K562 (cell line): ENCODE results near the gene TRPM4. TPM values are rescaled to one million over a fixed set of nuclear protein-coding genes. Genes with fewer than 3 reads are reported as not detected.

ENCODE experiments used
- ATAC-seq: fragments of 200-7000 bp; cut with Tn5 transposase; 3 replicates; pipeline ENCODE4 v1.9.1; 2020; ENCODE audit warnings: moderate library complexity
- BruUV-seq: library from RNA; stranded (reverse); fragments of 400-500 nt; replicated peaks from 2 replicates; lab custom pipeline; 2021; lab: Mats Ljungman, UMichigan
- CTCF ChIA-PET: fragments of 300-600 bp; formaldehyde crosslinking; extraction: SDS; loops from one replicate; lab custom pipeline; 2021; ENCODE audit warnings: low intra/inter-chr PET ratio; lab: Yijun Ruan, JAX
- POLR2A ChIA-PET: fragments of 300-600, 350-650 bp; sonication (Branson Sonifier 250); formaldehyde crosslinking; extraction: SDS; loops from one replicate; lab custom pipeline; 2021; ENCODE audit warnings: antibody characterized with exemption, inconsistent platforms; lab: Yijun Ruan, JAX
- DNase-seq, 4 experiments: peaks; one replicate each; pipeline versions ENCODE4 v3.0.0 to v3.0.0-alpha.2; 2011 to 2018; ENCODE audit warnings: low spot score in 3 of 4, mixed read lengths in 3 of 4; ENCODE audit errors: extremely low read depth in 1 of 4
- FAIRE-seq: peaks from 2 replicates; lab custom pipeline; 2011; peaks lifted over from hg19 to GRCh38; lab: Jason Lieb, UNC
- H2AFZ ChIP-seq: 2 replicates; pipeline ENCODE4 v1.6.0; 2011; ENCODE audit warnings: low read depth, low read length, control low read depth, inconsistent platforms
- H3K27ac ChIP-seq: fragments of 200-600 bp; 3 replicates; pipeline ENCODE4 v1.8.0; 2011; ENCODE audit warnings: low read depth, mild to moderate bottlenecking, control low read depth, inconsistent platforms, low read length, moderate library complexity, mixed read lengths; ENCODE audit errors: extremely low read depth
- H3K27me3 ChIP-seq, 2 experiments: fragments of 300-600 bp in 1 of 2; 2 replicates in 1 of 2; 3 replicates in 1 of 2; pipeline versions ENCODE4 v1.6.0 to v1.8.0; 2011; ENCODE audit warnings: inconsistent platforms in 2 of 2, low read length in 2 of 2, mild to moderate bottlenecking in 1 of 2, mixed read lengths in 1 of 2, moderate library complexity in 1 of 2; ENCODE audit not compliant: control insufficient read depth in 2 of 2, insufficient read depth in 2 of 2
- H3K36me3 ChIP-seq: fragments of 300-600 bp; 3 replicates; pipeline ENCODE4 v1.8.0; 2011; ENCODE audit warnings: mild to moderate bottlenecking, low read length, inconsistent platforms; ENCODE audit not compliant: control insufficient read depth, insufficient read depth
- H3K4me1 ChIP-seq, 2 experiments: fragments of 200-600 bp in 1 of 2; replicated peaks in 1 of 2; 2 replicates in 1 of 2; 3 replicates in 1 of 2; pipeline versions ENCODE4 v1.5.1 to v1.8.0; 2011; ENCODE audit warnings: inconsistent platforms in 2 of 2, low read length in 2 of 2, mild to moderate bottlenecking in 1 of 2, mixed read lengths in 1 of 2, moderate library complexity in 1 of 2; ENCODE audit not compliant: control insufficient read depth in 2 of 2, insufficient read depth in 2 of 2
- H3K4me2 ChIP-seq: 2 replicates; pipeline ENCODE4 v1.6.1; 2011; ENCODE audit warnings: low read length, control low read depth, inconsistent platforms, mixed read lengths; ENCODE audit not compliant: insufficient read depth
- H3K4me3 ChIP-seq: fragments of 200-600 bp; sonication (generic), shearing (Covaris generic); 2 replicates; pipeline ENCODE4 v1.5.1; 2016; ENCODE audit warnings: control low read depth, inconsistent platforms
- H3K79me2 ChIP-seq: fragments of 200-600 bp; 3 replicates; pipeline ENCODE4 v1.8.0; 2011; ENCODE audit warnings: low read length, inconsistent platforms; ENCODE audit not compliant: control insufficient read depth, insufficient read depth
- H3K9ac ChIP-seq, 2 experiments: 2 replicates each; pipeline versions ENCODE4 v1.6.0 to v1.6.1; 2011; ENCODE audit warnings: low read depth in 2 of 2, low read length in 2 of 2, control low read depth in 1 of 2, inconsistent platforms in 1 of 2, mild to moderate bottlenecking in 1 of 2, mixed read lengths in 1 of 2; ENCODE audit not compliant: insufficient read depth in 1 of 2
- H3K9me1 ChIP-seq: one replicate; pipeline ENCODE4 v1.6.0; 2011; ENCODE audit warnings: inconsistent platforms, mild to moderate bottlenecking, low read length, moderate library complexity; ENCODE audit not compliant: control insufficient read depth, insufficient read depth
- H3K9me3 ChIP-seq: replicated peaks from 2 replicates; pipeline ENCODE4 v1.5.1; 2011; ENCODE audit warnings: low read depth, low read length, inconsistent platforms; ENCODE audit not compliant: control insufficient read depth, insufficient read depth
- H4K20me1 ChIP-seq: replicated peaks from 2 replicates; pipeline ENCODE4 v1.6.1; 2011; ENCODE audit warnings: low read length, inconsistent platforms, mixed read lengths; ENCODE audit not compliant: control insufficient read depth, insufficient read depth
- E2F4 ChIP-seq: sonication (generic); formaldehyde crosslinking; IDR thresholded peaks from 2 replicates; pipeline ENCODE4 v1.8.0; 2022; ENCODE audit warnings: mild to moderate bottlenecking, low read depth, missing genetic modification reagents
- EHMT2 ChIP-seq: fragments of 450-650 bp; IDR thresholded peaks from 2 replicates; pipeline ENCODE4 v1.6.1; 2018; ENCODE audit warnings: antibody characterized with exemption
- KDM5B ChIP-seq: fragments of 200-600 bp; sonication (generic); IDR thresholded peaks from 2 replicates; pipeline ENCODE4 v1.6.1; 2012; ENCODE audit warnings: low read depth, mild to moderate bottlenecking, moderate library complexity, low read length, control low read depth, inconsistent platforms; ENCODE audit not compliant: insufficient replicate concordance
- PHF8 ChIP-seq: fragments of 200-600 bp; sonication (generic); IDR thresholded peaks from 2 replicates; pipeline ENCODE4 v1.6.1; 2012; ENCODE audit warnings: mixed run types, mild to moderate bottlenecking, inconsistent platforms, low read length, moderate library complexity, borderline replicate concordance
- TBL1XR1 ChIP-seq, 2 experiments: IDR thresholded peaks; 2 replicates each; pipeline ENCODE4 v1.6.1; 2012; ENCODE audit warnings: improper control_type of control experiment in 2 of 2, low read length in 2 of 2, mild to moderate bottlenecking in 1 of 2
- TBP ChIP-seq: optimal IDR thresholded peaks from 2 replicates; pipeline ENCODE3; 2011; ENCODE audit warnings: low read depth, low read length, improper control_type of control experiment
- THRB ChIP-seq: fragments of 450-650 bp; formaldehyde crosslinking; conservative IDR thresholded peaks from 2 replicates; pipeline ENCODE4 v1.4.0; 2022; ENCODE audit warnings: mild to moderate bottlenecking, missing genetic modification characterization
- YY1 ChIP-seq, 3 experiments: IDR thresholded peaks; 2 replicates each; pipeline ENCODE4 v1.6.1; 2011; ENCODE audit warnings: low read length in 2 of 3, mild to moderate bottlenecking in 2 of 3, moderate library complexity in 2 of 3, borderline replicate concordance in 1 of 3, control low read depth in 1 of 3, low read depth in 1 of 3; ENCODE audit not compliant: insufficient read depth in 3 of 3, insufficient replicate concordance in 2 of 3, control insufficient read depth in 1 of 3, insufficient read length in 1 of 3; ENCODE audit errors: extremely low read depth in 1 of 3
- whole genome bisulfite sequencing: fragments of 100-300 bp; shearing (Covaris generic); methylation state at CpG from one replicate; pipeline ENCODE4 v1.1.6; 2016; ENCODE audit warnings: low coverage, mixed read lengths; ENCODE audit not compliant: insufficient coverage; ENCODE audit errors: missing lambda C conversion rate; 5-methylcytosine and 5-hydroxymethylcytosine counted together
- in situ Hi-C: fragments of 300-500 bp; cut with MboI; formaldehyde crosslinking; loops from 4 replicates; pipeline ENCODE4 v1.15.0; 2018; ENCODE audit warnings: inconsistent platforms, mixed read lengths
- intact Hi-C: fragments of 100-400 bp; cut with micrococcal nuclease; formaldehyde crosslinking; loops from 2 replicates; pipeline ENCODE4 v1.14.2; 2022
- polyA plus RNA-seq, 8 experiments: library from polyadenylated mRNA; depleted of rRNA in 4 of 8; stranded (reverse) in 5 of 8; unstranded in 3 of 8; fragments of >200 nt; fragmentation: Nextera tagmentation in 2 of 8; fragmentation: Illumina TruSeq in 1 of 8; extraction: Ambion mirVana in 2 of 8; extraction: Trizol in 1 of 8; gene quantifications; 2 replicates each; pipeline versions ENCODE4 v1.2.1 to v1.2.3, GENCODE V29; 2011 to 2014; ENCODE audit warnings: inconsistent platforms in 1 of 8, missing spikeins in 1 of 8
- total RNA-seq, 7 experiments: library from RNA; depleted of rRNA in 6 of 7; stranded (reverse); fragments of >200 nt in 6 of 7; fragmentation: Illumina TruSeq in 2 of 7; extraction: Trizol in 2 of 7; gene quantifications; 2 replicates each; pipeline versions ENCODE4 v1.2.1 to v1.2.3, GENCODE V29; 2011 to 2021; ENCODE audit warnings: low replicate concordance in 1 of 7
- TF ChIP-seq, protein P1 (sequence below): IDR thresholded peaks from 2 replicates; pipeline ENCODE4 v1.6.1; 2011; ENCODE audit not compliant: insufficient read length; ENCODE audit errors: extremely low read depth
- TF ChIP-seq, protein P2 (sequence below): fragments of 250-450 bp; sonication (Bioruptor Pico); IDR thresholded peaks from 2 replicates; pipeline ENCODE4 v1.9.0; 2021; ENCODE audit warnings: mild to moderate bottlenecking, inconsistent platforms
- TF ChIP-seq, protein P3 (sequence below): fragments of 200-800 bp; sonication (Bioruptor generic); IDR thresholded peaks from 2 replicates; pipeline ENCODE4 v1.6.1; 2017; ENCODE audit warnings: missing genetic modification characterization, missing compliant biosample characterization

Gene TRPM4
- total and polyA plus RNA-seq, 9 of the 15 experiments (the other 6 are each of a cell fraction or from before 2014, with no cell fraction given), result 6.5 to 45.4 (median 15.2) TPM

DNA sequence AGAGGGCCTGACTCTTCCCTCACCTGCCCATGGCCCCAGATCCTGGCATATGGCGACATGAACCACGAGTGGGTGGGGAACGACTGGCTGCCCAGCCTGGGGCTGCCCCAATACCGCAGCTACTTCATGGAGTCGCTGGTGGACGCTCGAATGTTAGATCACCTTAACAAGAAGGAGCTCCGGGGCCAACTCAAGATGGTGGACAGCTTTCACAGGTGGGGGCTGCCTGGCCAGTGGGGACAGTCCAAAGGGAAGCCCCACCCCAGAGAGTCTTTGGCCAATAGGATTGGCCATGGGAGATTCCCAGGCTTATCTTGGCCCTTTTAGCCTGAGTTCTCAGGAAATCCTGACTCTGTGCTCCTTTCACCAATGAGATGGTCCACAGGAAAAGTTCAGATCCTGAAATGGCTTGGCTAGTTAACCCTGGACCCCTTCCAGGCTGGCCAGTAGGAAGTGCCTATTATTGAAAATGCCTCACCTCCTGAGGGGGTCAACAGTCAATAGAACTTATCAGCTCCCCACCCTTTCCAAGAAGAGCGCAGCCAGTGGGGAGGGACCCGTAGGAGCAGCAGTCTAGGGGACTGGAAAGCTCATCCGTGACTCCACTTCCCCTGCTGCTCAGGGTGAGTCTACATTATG is 9.4 kb upstream of the TRPM4 start:
- H3K4me2 ChIP-seq, result peak overlapping the region; percentile 99
- H3K79me2 ChIP-seq, result peaks cover 28% of the 10 kb centered on the region; the same call in 2 of the 3 replicates
- peak overlapping the region; percentile 87 for H2AFZ ChIP-seq
- 27% methylated on average over 11 of the region's 11 CpGs for WGBS
- H3K4me3 ChIP-seq, result peak overlapping the region; percentile 54
- intact Hi-C loops (loop anchor here (2.0 kb wide), 1 partner anchor 51 kb away; no protein-coding TSS in a partner anchor), in situ Hi-C loops (no loop called here)
- H3K4me1 ChIP-seq, result peaks cover 31 to 73% of the 10 kb centered on the region in 2 experiments
- FAIRE-seq (peak; percentile 70), ATAC-seq (peak; percentile 16), DNase-seq (peak; percentile 49 to 83 (median 65))
- CTCF ChIA-PET, result interaction anchor here (0.8 kb wide), 1 partner anchor 37 kb away, joined by 3 read pairs; no protein-coding TSS in a partner anchor
- no peaks in the 10 kb centered on the region for H3K27me3 ChIP-seq
- peak overlapping the region; percentile 87 for H3K27ac ChIP-seq
- H4K20me1 ChIP-seq, result peaks cover 5% of the 10 kb centered on the region; the same call in 1 of the 2 replicates
- H3K9me1 ChIP-seq, result no peaks in the 10 kb centered on the region
- no peaks in the 10 kb centered on the region for H3K36me3 ChIP-seq
- POLR2A ChIA-PET, result interaction anchor here (0.6 to 1.0 kb wide), 4 partner anchors 16 to 950 kb away, joined by 3 read pairs; partner anchors contain the start of gene LIN7B
- H3K9me3 ChIP-seq, result no peaks in the 10 kb centered on the region
- BruUV-seq, result no TSS peak
- H3K9ac ChIP-seq, result peak overlapping the region; percentile 76 to 98
- 0 out of 2 replicates have a peak, but pooled peaks have one; percentile 52 for TF ChIP-seq E2F4
- TF ChIP-seq EHMT2, result 0 out of 2 replicates have a peak, but pooled peaks have one; percentile 43
- peak; percentile 2; the same call in 1 of the 2 replicates for TF ChIP-seq PHF8
- TF ChIP-seq, protein P1, sequence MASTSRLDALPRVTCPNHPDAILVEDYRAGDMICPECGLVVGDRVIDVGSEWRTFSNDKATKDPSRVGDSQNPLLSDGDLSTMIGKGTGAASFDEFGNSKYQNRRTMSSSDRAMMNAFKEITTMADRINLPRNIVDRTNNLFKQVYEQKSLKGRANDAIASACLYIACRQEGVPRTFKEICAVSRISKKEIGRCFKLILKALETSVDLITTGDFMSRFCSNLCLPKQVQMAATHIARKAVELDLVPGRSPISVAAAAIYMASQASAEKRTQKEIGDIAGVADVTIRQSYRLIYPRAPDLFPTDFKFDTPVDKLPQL, result peak; percentile 34
- 0 out of 4 replicates have a peak, but pooled peaks of 1 of the 2 experiments have one; percentile 20 for TF ChIP-seq TBL1XR1 (IDR thresholded peaks at IDR 0.05; ENCODE audit: low read length in 2 of 2)
- TF ChIP-seq, protein P2, sequence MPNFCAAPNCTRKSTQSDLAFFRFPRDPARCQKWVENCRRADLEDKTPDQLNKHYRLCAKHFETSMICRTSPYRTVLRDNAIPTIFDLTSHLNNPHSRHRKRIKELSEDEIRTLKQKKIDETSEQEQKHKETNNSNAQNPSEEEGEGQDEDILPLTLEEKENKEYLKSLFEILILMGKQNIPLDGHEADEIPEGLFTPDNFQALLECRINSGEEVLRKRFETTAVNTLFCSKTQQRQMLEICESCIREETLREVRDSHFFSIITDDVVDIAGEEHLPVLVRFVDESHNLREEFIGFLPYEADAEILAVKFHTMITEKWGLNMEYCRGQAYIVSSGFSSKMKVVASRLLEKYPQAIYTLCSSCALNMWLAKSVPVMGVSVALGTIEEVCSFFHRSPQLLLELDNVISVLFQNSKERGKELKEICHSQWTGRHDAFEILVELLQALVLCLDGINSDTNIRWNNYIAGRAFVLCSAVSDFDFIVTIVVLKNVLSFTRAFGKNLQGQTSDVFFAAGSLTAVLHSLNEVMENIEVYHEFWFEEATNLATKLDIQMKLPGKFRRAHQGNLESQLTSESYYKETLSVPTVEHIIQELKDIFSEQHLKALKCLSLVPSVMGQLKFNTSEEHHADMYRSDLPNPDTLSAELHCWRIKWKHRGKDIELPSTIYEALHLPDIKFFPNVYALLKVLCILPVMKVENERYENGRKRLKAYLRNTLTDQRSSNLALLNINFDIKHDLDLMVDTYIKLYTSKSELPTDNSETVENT (CRISPR knock-in tag), result 0 out of 2 replicates have a peak, but pooled peaks have one; percentile 14
- TF ChIP-seq THRB (CRISPR knock-in tag), result no peak
- peak; percentile 14 for TF ChIP-seq KDM5B
- peak; percentile 52 for TF ChIP-seq TBP
- TF ChIP-seq, protein P3, sequence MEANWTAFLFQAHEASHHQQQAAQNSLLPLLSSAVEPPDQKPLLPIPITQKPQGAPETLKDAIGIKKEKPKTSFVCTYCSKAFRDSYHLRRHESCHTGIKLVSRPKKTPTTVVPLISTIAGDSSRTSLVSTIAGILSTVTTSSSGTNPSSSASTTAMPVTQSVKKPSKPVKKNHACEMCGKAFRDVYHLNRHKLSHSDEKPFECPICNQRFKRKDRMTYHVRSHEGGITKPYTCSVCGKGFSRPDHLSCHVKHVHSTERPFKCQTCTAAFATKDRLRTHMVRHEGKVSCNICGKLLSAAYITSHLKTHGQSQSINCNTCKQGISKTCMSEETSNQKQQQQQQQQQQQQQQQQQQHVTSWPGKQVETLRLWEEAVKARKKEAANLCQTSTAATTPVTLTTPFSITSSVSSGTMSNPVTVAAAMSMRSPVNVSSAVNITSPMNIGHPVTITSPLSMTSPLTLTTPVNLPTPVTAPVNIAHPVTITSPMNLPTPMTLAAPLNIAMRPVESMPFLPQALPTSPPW (CRISPR knock-in tag), result peak; percentile 42; the same call in 1 of the 2 replicates
- TF ChIP-seq YY1 (IDR thresholded peaks at IDR 0.05; ENCODE audit: borderline replicate concordance in 1 of 3, control insufficient read depth in 1 of 3, extremely low read depth in 1 of 3, insufficient read depth in 3 of 3, insufficient read length in 1 of 3, insufficient replicate concordance in 2 of 3, low read depth in 1 of 3, low read length in 2 of 3), result peak; percentile 38 to 88 (median 60)
